ENCODE results near the gene CCDC190. TPM values are rescaled to one million over a fixed set of nuclear protein-coding genes. Genes with fewer than 3 reads are reported as not detected.

The CCDC190 gene
- total RNA-seq, 4 donors from 2014 or later, result not detected

DNA sequence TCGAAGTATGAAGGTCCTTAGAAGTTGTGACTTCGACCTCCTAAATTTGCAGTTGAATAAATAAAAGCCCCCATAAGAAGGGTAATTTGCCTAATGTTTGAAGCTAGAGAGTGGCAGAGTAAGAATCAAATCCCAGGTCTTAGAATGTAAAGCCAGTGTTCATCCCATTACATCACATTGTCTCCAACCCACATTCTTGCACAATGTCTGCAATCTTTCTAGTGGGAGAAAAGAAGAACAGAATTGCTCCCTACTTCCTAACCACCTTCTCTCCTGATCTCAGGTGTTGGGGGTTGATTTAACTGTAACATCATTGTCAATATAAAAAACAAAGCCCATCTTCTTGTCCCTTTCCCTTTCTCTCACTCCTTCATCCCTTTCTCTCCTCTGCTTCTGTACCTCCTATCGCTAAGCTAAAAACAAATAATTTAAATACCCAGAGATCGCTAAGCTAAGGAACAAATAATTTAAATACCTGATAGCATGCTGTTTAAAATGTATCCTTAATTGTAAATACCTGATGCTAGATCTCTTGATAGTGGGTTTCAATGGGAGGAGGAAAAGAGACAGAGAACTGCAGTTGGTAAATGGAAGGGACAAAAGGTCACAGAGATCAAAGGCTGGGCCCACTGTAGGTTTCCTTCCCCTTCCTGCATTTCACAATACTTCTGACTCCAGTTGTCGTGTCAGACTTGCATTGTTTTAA, 32.1 kb upstream of the CCDC190 start:
- Histone ChIP-seq H3K4me3 (no peak overlapping the region), H3K27ac (no peak overlapping the region), H3K27me3 (no peaks in the 10 kb centered on the region), H3K9me3 (no peaks in the 10 kb centered on the region), H3K36me3 (no peaks in the 10 kb centered on the region), H3K4me1 (peaks cover 18 to 27% of the 10 kb centered on the region in 2 donors)
- in situ Hi-C loops (cut with MboI; ENCODE audit: low sequenced_read_pairs in 4 of 4), result loop anchor here in 1 of 4 donors (25.0 kb wide), 1 partner anchor 169 kb away; the partner anchor contains the start of gene RGS4
- no peak for ATAC-seq
- no peak for TF ChIP-seq POLR2A (IDR thresholded peaks at IDR 0.05)
- no peak for TF ChIP-seq CTCF (IDR thresholded peaks at IDR 0.05 in 4 of 5, conservative IDR thresholded peaks at IDR 0.05 in 1 of 5)
- DNase-seq, result no peak
- intact Hi-C loops (cut with DNase I; ENCODE audit: low total_unique reads), result no loop called here

DNA sequence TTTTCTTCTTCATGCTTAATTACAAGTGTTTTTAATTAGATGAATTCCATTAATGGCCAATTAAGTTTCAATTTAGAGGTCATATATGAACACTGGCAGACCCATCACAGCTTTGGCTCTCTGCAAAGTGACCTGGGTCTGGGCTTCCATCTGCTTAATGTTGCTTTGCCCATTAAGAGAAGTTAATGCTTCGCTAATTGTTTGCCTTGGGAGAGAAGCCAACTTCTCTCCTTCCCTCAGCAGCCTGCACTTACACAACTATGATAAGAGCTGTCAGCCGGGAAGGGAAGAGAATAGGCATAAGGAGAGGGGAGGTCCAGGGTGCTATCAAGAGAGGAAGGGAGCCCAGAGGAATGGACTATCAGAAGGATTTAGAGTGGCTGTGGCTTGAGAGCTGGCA, 29.0 kb upstream of the CCDC190 start:
- in situ Hi-C loops (cut with MboI; ENCODE audit: low sequenced_read_pairs in 4 of 4), result loop anchor here in 1 of 4 donors (25.0 kb wide), 1 partner anchor 172 kb away; the partner anchor contains the start of gene RGS4
- Histone ChIP-seq H3K4me1 (peaks cover 17 to 20% of the 10 kb centered on the region in 2 donors), H3K36me3 (no peaks in the 10 kb centered on the region), H3K9me3 (no peaks in the 10 kb centered on the region), H3K27ac (no peak overlapping the region), H3K4me3 (no peak overlapping the region), H3K27me3 (no peaks in the 10 kb centered on the region)
- TF ChIP-seq CTCF (IDR thresholded peaks at IDR 0.05 in 4 of 5, conservative IDR thresholded peaks at IDR 0.05 in 1 of 5) (no peak), POLR2A (IDR thresholded peaks at IDR 0.05) (no peak)
- intact Hi-C loops (cut with DNase I; ENCODE audit: low total_unique reads), result no loop called here
- DNase-seq, result no peak
- ATAC-seq, result no peak

DNA sequence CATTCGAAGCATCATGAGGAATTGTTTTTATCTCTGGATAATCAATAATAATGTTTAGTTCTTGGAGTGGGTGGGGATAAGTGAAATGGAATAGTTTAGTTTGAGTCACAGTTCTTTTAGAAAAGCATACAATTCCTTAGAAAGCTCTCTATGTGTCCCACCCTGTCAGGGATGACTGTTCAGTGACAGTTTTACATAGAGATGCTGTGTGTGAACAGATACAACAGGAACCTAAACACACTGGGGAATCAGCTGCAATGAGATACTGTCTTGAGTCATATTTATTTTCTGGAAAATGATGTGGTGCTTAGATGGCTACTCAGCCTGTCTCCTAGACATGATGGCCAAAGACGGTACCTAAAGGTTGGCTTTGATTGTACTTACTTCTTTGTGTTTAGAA, 25.7 kb upstream of the CCDC190 start:
- DNase-seq, result no peak
- Histone ChIP-seq H3K9me3 (no peaks in the 10 kb centered on the region), H3K27me3 (no peaks in the 10 kb centered on the region), H3K4me3 (no peak overlapping the region), H3K27ac (no peak overlapping the region), H3K4me1 (peaks cover 0 to 6% of the 10 kb centered on the region in 2 donors), H3K36me3 (no peaks in the 10 kb centered on the region)
- no peak for ATAC-seq
- in situ Hi-C loops (cut with MboI; ENCODE audit: low sequenced_read_pairs in 4 of 4), result loop anchor here in 1 of 4 donors (25.0 kb wide), 1 partner anchor 176 kb away; the partner anchor contains the start of gene RGS4
- TF ChIP-seq CTCF (IDR thresholded peaks at IDR 0.05 in 4 of 5, conservative IDR thresholded peaks at IDR 0.05 in 1 of 5) (no peak), POLR2A (IDR thresholded peaks at IDR 0.05) (no peak)
- intact Hi-C loops (cut with DNase I; ENCODE audit: low total_unique reads), result no loop called here

DNA sequence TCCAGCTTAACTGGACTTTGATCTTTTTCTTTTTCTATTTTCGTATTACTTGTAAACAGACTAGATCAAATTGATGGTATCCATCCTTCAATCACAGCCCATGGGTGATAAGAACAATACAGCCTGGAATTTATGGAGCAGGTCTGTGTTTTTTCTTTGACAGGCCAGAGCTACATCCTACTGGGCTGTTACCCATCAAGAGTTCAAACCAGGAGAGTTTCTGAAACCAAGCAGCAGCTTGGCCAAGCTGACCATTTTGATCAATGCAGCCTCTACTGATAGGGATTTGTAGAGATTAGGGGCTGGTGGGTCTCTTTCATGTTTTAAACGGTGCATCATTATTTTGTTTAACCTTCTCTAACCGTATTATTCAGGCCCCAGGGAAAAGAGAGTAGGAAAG, 24.3 kb upstream of the CCDC190 start:
- H3K9me3 ChIP-seq, result no peaks in the 10 kb centered on the region
- DNase-seq (no peak), ATAC-seq (no peak)
- intact Hi-C loops (cut with DNase I; ENCODE audit: low total_unique reads), result no loop called here
- no peaks in the 10 kb centered on the region for H3K36me3 ChIP-seq
- in situ Hi-C loops (cut with MboI; ENCODE audit: low sequenced_read_pairs in 4 of 4), result loop anchor here in 1 of 4 donors (25.0 kb wide), 1 partner anchor 177 kb away; the partner anchor contains the start of gene RGS4
- TF ChIP-seq CTCF (IDR thresholded peaks at IDR 0.05 in 4 of 5, conservative IDR thresholded peaks at IDR 0.05 in 1 of 5), result no peak
- no peak for TF ChIP-seq POLR2A (IDR thresholded peaks at IDR 0.05)
- H3K4me1 ChIP-seq, result peaks cover 0 to 9% of the 10 kb centered on the region in 2 donors
- H3K27ac ChIP-seq, result no peak overlapping the region
- H3K4me3 ChIP-seq, result no peak overlapping the region
- H3K27me3 ChIP-seq, result no peaks in the 10 kb centered on the region
